GM21576 (cell line): ENCODE results near the gene MFSD2B.
"Not testable (repeated sequence)": the region's sequence is repeated elsewhere in the genome, so short reads cannot be mapped to it uniquely, and the experiment has no call there.

Source experiments
- ATAC-seq: cut with Tn5 transposase; IDR thresholded peaks from one replicate; pipeline ENCODE4 v1.9.1; 2021; ENCODE audit warnings: mild to moderate bottlenecking, moderate library complexity; ENCODE audit not compliant: unreplicated experiment

MFSD2B gene

GRCh38 chr2:24009680-24010476 lies at the start of gene MFSD2B:
Gene MFSD2B, plus strand, starts transcription at chr2:24010085. Its CDS starts 12 bp downstream, at chr2:24010097.
- ATAC-seq: no peak

GRCh38 chr2:23967846-23968245 lies 42.0 kb upstream of the MFSD2B start:
- ATAC-seq: no peak

GRCh38 chr2:23976883-23977282 lies 33.0 kb upstream of the MFSD2B start:
- ATAC-seq: no peak

- no peak for ATAC-seq
Measured at GRCh38 chr2:23988371-23988770, 21.5 kb upstream of the MFSD2B start.

GRCh38 chr2:23992931-23993330 lies 17.0 kb upstream of the MFSD2B start:
- ATAC-seq: no peak

GRCh38 chr2:23993736-23994269 lies 16.1 kb upstream of the MFSD2B start:
- ATAC-seq: no peak

GRCh38 chr2:23994567-23994966 lies 15.3 kb upstream of the MFSD2B start:
- ATAC-seq: no peak

- no peak for ATAC-seq
Measured at GRCh38 chr2:24007693-24008092, 2.2 kb upstream of the MFSD2B start.

- ATAC-seq: no peak
Measured at GRCh38 chr2:24008672-24009366, 1.1 kb upstream of the MFSD2B start.

- no peak for ATAC-seq
Measured at GRCh38 chr2:24009367-24009679, 562 bp upstream of the MFSD2B start.

- no peak for ATAC-seq
Measured at GRCh38 chr2:24010477-24011249, 778 bp downstream of the MFSD2B start.

- ATAC-seq: no peak
Measured at GRCh38 chr2:24011250-24012104, 1.6 kb downstream of the MFSD2B start.

- no peak for ATAC-seq
Measured at GRCh38 chr2:24012521-24013188, 2.8 kb downstream of the MFSD2B start.

- ATAC-seq: not testable (repeated sequence)
Measured at GRCh38 chr2:24014902-24015301, 5.0 kb downstream of the MFSD2B start.

GRCh38 chr2:24015562-24016375 lies 5.9 kb downstream of the MFSD2B start:
- no peak for ATAC-seq

- ATAC-seq: no peak
Measured at GRCh38 chr2:24016376-24016761, 6.5 kb downstream of the MFSD2B start.

- ATAC-seq: no peak
Measured at GRCh38 chr2:24016853-24017703, 7.2 kb downstream of the MFSD2B start.

GRCh38 chr2:24017711-24018110 lies 7.8 kb downstream of the MFSD2B start:
- ATAC-seq: no peak
